VCaP (cell line): ENCODE results near the gene HERC4.

Experiments used
- H3K27ac ChIP-seq: fragments of 450-650 bp; 2 replicates; pipeline ENCODE4 v1.5.1; 2017
- TF ChIP-seq, protein P1 (sequence below): fragments of 450-650 bp; conservative IDR thresholded peaks from 2 replicates; pipeline ENCODE4 v1.5.1; 2017; ENCODE audit warnings: mild to moderate bottlenecking, moderate library complexity

The HERC4 gene

DNA sequence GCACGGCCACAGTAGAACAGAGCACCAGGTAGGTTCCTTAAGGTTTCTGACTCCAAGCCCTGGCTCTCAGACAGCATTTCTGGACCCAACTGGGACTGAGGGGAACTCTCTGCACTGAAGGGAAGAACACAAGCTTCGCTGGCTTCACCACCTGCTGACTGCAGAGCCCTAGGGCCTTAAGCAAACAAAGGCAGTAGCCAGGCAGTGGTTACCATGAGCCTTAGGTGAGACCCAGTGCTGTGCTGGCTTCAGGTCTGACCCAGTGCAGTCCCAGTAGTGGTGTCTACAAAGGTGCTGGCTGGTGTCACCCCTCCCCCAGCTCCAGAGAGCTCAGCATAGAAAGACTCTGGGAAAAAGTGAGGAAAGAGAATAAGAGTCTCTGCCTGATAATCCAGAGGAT lies 131.2 kb downstream of the HERC4 start:
- H3K27ac ChIP-seq, result no peak overlapping the region
- TF ChIP-seq, protein P1, sequence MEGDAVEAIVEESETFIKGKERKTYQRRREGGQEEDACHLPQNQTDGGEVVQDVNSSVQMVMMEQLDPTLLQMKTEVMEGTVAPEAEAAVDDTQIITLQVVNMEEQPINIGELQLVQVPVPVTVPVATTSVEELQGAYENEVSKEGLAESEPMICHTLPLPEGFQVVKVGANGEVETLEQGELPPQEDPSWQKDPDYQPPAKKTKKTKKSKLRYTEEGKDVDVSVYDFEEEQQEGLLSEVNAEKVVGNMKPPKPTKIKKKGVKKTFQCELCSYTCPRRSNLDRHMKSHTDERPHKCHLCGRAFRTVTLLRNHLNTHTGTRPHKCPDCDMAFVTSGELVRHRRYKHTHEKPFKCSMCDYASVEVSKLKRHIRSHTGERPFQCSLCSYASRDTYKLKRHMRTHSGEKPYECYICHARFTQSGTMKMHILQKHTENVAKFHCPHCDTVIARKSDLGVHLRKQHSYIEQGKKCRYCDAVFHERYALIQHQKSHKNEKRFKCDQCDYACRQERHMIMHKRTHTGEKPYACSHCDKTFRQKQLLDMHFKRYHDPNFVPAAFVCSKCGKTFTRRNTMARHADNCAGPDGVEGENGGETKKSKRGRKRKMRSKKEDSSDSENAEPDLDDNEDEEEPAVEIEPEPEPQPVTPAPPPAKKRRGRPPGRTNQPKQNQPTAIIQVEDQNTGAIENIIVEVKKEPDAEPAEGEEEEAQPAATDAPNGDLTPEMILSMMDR, result no peak

DNA sequence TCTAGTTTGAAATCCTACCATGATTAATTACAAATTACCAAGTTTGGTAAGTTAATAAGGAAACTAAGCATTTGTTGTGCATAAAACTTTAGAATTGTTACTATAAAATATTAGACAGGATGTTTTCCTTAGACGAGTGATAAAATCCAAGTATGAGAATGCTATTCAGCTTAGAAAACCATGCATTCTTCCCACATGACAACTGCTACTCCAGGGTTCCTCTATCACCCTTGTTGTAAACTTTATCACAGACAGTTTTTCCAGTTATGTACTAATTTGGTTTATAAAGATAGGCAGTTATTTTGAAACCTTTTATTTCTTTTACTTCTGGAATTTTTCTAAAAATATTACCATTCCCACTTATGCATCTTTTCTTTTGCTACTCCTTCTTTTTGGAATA lies 138.7 kb downstream of the HERC4 start:
- no peak overlapping the region for H3K27ac ChIP-seq
- TF ChIP-seq, protein P1, result no peak

DNA sequence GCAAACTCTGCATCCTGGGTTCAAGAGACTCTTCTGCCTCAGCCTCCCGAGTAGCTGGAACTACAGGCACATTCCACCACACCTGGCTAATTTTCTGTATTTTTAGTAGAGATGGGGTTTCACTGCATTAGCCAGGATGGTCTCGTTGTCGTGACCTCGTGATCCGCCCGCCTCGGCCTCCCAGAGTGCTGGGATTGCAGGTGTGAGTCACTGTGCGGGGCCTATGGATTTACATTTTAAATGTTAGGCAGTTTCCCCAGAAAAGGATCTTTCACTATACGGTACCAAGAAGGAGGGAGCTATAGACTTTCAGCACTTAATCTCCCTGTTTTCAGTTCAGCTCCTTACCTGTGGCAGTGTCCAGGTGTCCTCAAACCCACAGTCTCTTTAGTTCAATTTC lies 139.9 kb downstream of the HERC4 start:
- no peak overlapping the region for H3K27ac ChIP-seq
- TF ChIP-seq, protein P1, result no peak

DNA sequence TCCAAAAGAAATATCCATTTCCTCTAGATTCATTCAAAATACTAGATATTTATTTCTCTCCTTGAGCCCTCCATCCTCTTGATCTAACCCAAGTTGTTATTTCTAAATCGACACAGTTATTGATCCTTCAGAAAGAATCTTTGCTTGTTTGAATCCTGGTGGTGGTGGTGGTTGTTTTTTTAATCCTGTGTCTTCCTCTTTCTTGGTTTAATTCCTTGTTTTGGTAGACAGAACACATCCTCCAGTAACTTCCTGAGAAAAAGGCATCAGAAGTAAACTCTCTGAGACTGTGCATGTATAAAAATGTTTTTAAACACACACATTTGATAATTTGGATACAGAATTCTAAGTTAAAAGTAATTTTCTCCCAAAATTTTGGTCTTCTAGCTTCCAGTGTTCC lies 140.7 kb downstream of the HERC4 start:
- TF ChIP-seq, protein P1, result no peak
- H3K27ac ChIP-seq, result no peak overlapping the region

DNA sequence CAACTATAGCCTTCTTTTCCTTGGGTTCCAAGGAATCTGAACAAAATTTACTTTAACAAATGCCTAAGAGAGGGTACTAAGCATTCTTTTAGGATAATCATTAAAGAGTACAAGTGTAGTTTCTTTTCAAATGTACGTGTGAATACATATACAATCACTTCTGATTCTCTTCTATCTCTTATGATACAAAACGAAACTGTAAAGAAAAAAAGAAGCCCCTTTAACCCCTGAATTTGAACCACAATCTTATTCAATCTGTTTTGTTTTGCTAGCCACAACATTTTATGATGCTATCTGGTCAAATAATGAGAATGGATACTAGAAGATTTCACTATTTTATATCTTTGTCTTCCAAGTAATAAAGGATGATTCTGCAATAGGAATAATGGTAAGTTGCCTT lies 141.9 kb downstream of the HERC4 start:
- no peak overlapping the region for H3K27ac ChIP-seq
- TF ChIP-seq, protein P1, result no peak

DNA sequence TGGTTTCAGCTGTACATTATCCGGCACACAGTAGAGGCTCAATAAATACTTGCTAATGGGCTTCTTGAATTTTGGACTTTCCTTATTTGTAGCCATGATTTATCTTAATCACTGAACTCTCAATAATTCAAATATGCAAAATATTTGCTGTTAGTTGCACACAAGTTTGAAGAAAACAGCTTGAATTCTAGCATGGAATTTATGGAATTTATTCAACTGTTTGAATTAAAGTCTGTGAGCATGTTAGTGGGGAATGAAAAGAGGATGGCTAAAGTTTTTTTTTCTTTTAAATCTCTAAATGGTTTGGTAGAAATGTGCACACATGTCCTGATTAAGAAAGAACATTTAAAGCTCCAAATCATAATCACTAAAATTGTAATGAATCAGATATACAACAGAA lies 148.1 kb downstream of the HERC4 start:
- no peak overlapping the region for H3K27ac ChIP-seq
- TF ChIP-seq, protein P1, result no peak

DNA sequence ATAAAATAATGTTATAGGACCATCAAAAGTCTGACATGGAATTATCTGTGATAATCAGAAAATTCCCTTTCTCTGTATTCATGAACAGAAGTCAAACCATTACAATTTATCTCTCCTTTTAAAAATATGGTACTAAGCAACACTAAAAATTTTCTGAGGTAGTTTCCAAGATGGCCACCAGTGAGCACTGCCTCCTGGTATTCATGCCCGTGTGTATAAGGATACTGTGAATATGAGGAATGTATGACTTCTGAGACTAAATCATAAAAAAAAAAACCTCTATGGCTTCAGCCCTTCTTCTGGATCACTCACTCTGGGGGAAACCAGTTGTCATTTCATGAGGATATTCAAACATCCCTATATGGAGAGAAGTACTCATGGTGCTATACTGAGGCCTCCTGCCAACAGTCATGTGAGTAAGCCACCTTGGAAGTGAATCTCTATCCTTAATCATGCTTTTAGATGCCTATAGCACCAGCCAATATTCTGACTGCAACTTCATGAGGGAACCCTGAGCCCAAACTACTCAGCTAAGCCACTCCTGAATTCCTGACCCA lies 149.6 kb downstream of the HERC4 start:
- TF ChIP-seq, protein P1, result no peak
- no peak overlapping the region for H3K27ac ChIP-seq
